Measurements from ENCODE around the gene GSTM4.

DNA sequence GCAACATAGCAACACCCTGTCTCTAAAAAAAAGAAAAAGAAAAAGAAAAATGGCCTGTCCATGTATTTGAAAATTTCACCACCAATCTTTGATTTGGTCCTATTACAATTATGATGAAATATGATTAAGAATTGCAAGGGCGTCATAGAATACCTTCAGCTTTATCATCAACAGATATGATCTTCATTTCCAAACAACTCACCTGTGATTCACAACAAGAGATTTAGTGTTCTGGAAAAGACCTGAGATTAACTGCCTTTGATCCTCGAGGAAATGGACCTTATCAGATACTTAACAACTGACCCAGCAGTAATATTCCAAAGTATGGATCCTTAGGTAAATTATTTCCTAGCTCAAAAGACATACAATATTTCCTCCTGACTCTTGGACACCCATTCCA lies 3.5 kb upstream of the GSTM4 start:
- TF ChIP-seq CTCF (IDR thresholded peaks at IDR 0.05): no peak
- TF ChIP-seq POLR2A (IDR thresholded peaks at IDR 0.05): no peak
- no peak for TF ChIP-seq POLR2AphosphoS5 (IDR thresholded peaks at IDR 0.05)
